ENCODE data around the gene PIM3.

PIM3 gene

DNA sequence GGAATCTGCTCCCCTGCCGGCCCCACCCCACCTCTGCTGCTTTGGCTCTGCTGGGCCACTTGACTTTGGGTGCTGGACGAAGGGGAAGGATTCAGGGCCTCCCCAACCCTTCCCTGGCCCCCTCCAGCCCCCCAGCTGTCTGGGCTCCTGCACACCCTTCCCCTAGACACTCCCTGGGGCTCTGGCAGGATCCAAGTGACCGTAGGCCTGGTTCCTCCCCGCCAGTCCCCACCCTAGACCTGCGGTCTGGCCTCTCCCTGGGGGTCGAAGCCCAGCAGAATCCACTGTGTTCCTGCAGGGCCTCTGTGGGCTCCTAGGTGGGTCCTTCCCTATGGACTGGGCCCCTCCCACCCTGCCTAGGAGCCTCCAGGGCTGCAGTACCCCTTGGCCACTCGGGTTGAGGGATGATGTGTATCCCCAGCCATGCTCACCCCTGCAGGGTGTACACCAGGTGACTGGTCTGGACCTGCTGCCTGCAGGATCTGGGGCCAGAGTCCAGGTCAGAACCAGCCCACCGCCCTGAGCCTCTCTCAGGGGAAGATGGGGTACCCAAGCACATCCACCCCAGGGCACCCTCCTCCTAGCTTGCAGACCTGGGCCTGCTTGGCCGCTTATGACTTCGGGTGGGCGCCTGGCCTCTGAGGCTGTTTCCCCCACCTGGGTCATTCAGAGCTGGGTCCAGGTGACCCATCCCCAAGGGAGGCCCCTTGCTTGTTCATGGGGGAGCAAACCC, 5.6 kb downstream of the PIM3 start:
- DNase-seq (ENCODE audit: low read depth) = no peak
- H3K4me3 ChIP-seq (ENCODE audit: low read depth, low read length) = no peak overlapping the region
- TF ChIP-seq, protein P1, sequence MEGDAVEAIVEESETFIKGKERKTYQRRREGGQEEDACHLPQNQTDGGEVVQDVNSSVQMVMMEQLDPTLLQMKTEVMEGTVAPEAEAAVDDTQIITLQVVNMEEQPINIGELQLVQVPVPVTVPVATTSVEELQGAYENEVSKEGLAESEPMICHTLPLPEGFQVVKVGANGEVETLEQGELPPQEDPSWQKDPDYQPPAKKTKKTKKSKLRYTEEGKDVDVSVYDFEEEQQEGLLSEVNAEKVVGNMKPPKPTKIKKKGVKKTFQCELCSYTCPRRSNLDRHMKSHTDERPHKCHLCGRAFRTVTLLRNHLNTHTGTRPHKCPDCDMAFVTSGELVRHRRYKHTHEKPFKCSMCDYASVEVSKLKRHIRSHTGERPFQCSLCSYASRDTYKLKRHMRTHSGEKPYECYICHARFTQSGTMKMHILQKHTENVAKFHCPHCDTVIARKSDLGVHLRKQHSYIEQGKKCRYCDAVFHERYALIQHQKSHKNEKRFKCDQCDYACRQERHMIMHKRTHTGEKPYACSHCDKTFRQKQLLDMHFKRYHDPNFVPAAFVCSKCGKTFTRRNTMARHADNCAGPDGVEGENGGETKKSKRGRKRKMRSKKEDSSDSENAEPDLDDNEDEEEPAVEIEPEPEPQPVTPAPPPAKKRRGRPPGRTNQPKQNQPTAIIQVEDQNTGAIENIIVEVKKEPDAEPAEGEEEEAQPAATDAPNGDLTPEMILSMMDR (IDR thresholded peaks at IDR 0.05; ENCODE audit: control insufficient read depth, extremely low read depth, insufficient read depth) = no peak

DNA sequence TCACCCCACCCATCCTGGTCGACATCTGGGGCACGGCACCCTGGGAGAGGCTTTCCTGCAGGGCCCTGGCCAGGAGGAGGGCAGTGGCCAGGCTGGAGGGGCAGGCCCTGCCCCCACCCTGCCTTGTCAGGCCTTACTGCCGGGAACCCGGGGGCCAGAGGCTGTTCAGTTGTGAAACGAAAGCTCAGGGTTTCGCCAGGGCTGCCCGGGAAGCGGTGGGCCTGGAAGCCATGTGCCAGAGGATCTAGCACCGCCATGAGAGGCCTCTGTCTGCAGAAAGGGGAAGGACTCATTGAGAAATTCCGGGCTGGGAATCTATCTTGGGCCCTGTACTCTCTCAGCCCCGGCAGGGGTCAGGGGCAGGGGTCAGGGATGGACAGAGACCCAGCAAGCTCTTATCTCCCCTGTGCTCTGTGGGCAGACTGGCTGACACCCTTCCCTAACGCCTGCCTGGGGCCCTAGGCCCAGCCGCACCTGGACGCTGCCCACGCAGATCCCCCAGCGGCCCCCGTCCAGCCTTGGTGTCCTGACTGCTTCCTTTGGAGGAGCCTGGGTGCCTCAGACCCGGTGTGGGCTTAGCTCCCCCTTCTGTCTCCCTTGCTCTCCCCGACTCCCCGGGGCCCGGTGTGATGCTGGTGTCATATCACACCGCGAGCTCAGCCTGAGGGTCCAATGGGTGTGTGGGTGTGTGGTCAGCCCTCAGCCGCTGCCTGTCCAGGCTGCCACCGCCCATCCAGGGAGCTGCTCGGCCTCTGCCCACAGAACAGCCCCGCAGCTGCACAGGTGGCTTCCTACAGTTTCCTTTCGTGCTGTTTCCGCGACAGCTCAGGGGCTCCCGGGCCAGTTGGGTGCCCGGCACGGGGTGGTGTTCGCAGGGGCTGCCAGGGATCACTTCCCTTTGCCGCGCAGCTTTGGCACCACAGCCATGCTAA, 6.5 kb downstream of the PIM3 start:
- DNase-seq (ENCODE audit: low read depth) = no peak
- H3K4me3 ChIP-seq (ENCODE audit: low read depth, low read length) = no peak overlapping the region

DNA sequence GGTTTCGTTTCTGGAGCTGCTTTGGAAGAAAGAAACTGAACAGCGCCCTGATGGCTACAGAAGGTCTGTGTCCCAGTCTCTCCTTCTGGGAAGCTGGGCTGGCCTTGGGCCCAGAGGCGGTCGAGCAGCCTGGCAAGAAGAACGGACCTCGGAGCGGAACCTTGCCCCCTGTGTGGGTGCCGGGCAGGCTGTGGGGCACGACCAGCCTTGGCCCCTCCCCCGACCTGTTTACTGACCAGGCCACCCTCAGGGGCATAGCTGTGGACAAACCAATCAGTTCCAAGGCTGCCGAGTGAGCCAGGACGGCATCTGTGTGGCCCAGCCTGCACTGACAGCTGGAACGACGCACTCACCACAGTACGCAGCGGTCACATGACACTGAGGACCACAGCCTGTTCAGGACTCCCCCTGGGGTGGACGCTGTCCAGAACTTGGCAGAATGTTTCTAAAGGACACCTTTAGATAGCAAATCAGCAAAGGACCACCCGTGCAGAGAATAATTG, 7.2 kb downstream of the PIM3 start:
- TF ChIP-seq, protein P1 (IDR thresholded peaks at IDR 0.05; ENCODE audit: control insufficient read depth, extremely low read depth, insufficient read depth) = no peak
- no peak for DNase-seq (ENCODE audit: low read depth)
- H3K4me3 ChIP-seq (ENCODE audit: low read depth, low read length) = no peak overlapping the region

More for the DNA sequence above, 6.5 kb downstream of the PIM3 start:
- TF ChIP-seq, protein P1 (IDR thresholded peaks at IDR 0.05; ENCODE audit: control insufficient read depth, extremely low read depth, insufficient read depth) = no peak

DNA sequence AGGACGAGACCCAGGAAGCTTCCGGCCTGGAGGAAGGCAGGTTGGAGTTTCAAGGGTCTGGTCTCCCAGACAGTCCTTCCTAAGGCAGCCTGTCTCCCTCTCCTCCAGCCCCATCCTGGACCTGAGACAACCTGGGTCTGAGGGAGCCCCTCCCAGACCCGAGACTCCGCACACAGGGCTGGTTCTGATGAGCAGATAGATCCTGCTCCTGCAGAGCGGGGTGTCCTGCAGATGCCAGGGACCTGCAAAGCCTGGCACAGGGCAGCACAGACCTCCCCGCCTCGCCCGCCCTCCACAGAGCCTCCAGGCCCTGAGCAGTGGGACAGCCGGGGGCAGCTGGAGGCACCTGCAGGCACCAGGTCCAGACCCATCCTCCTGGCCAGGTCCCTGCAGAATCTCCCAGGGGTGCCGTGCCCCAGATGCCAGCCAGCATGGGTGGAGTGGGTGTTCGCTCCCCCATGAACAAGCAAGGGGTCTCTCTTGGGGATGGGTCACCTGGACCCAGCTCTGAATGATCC, 7.8 kb downstream of the PIM3 start:
- TF ChIP-seq, protein P1 (IDR thresholded peaks at IDR 0.05; ENCODE audit: control insufficient read depth, extremely low read depth, insufficient read depth) = no peak
- no peak for DNase-seq (ENCODE audit: low read depth)

DNA sequence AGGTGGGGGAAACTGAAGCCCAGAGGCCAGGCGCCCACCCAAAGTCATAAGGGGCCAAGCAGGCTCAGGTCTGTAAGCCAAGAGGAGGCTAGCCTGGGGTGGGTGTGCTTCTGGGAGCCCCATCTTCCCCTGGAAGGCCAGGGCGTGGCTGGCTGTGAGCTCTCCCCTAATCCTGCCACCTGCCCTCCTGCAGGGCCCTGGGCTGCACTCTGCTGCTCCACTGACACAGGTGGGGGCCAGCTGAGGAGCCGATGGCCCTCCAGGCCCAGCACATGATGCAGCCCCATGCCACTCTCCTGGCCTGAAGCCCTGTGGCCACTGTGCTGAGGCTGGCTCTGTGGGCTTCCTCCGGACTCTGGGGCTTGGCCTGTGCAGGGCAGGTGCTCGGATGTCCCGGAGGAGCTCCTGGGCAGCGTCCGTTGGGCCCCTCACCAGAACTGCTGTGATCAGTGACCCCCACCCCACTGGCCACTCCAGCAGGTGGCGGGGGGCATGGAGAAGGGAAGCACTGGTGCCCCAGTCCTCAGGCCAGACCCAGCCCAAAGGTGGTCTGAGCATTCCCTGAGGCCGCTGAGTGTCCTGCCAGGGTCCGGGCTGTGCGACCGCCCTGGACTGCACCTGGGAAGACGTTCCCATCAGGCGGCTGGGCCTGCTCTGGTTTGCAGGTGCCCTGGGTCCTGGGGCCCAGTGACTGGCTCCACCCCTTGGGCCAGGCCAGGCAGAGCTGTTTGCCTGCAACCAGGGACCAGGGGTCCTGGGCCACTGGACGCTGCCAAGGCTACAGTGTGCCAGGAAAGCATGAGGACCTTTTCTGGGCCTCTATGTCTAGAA, 8.5 kb downstream of the PIM3 start:
- no peak for DNase-seq (ENCODE audit: low read depth)
- TF ChIP-seq, protein P1 (IDR thresholded peaks at IDR 0.05; ENCODE audit: control insufficient read depth, extremely low read depth, insufficient read depth) = no peak

More for the DNA sequence above, 7.8 kb downstream of the PIM3 start:
- no peak overlapping the region for H3K4me3 ChIP-seq (ENCODE audit: low read depth, low read length)

More for the DNA sequence above, 8.5 kb downstream of the PIM3 start:
- no peak overlapping the region for H3K4me3 ChIP-seq (ENCODE audit: low read depth, low read length)

Data from LNCaP clone FGC (cell line).